Naive thymus-derived CD4-positive, alpha-beta T cell (primary cell): ENCODE data around the gene TBC1D2. TPM values are rescaled to one million over a fixed set of nuclear protein-coding genes. Genes with fewer than 3 reads are reported as not detected.
A peak's percentile ranks its signal among the peaks of the same experiment; 100 is the strongest.

Experiments used
- ATAC-seq: fragments of 150-1000 bp; cut with Tn5 transposase; 2 replicates; pipeline ENCODE4 v1.10.0; 2021; ENCODE audit warnings: mild to moderate bottlenecking, moderate library complexity
- CTCF ChIA-PET: fragments of 350-600 bp; sonication (Branson Sonifier 250); formaldehyde crosslinking; loops from one replicate; lab custom pipeline; 2021; ENCODE audit warnings: antibody characterized with exemption; lab: Charles Lee
- POLR2A ChIA-PET: fragments of 350-600 bp; sonication (Branson Sonifier 250); formaldehyde crosslinking; loops from one replicate; lab custom pipeline; 2021; ENCODE audit warnings: antibody characterized with exemption, inconsistent platforms; lab: Charles Lee
- DNase-seq, 9 donors: peaks; one replicate each; pipeline versions ENCODE4 v3.0.0 to v3.0.0-alpha.2; 2020 to 2022; ENCODE audit warnings: mixed read lengths in 1 of 9
- H3K27ac ChIP-seq: one replicate; pipeline ENCODE4 v1.7.0; 2013; ENCODE audit warnings: mild to moderate bottlenecking, low read depth, low read length, moderate library complexity
- H3K27me3 ChIP-seq, 2 donors: one replicate each; pipeline ENCODE4 v1.7.0; 2013; ENCODE audit warnings: low read length in 2 of 2, mild to moderate bottlenecking in 2 of 2, moderate library complexity in 2 of 2; ENCODE audit not compliant: control insufficient read depth in 2 of 2, insufficient read depth in 2 of 2
- H3K36me3 ChIP-seq, 3 experiments: 1 replicate in 2 of 3; 2 replicates in 1 of 3; pipeline ENCODE4 v1.7.0; 2013; ENCODE audit warnings: low read length in 3 of 3, mild to moderate bottlenecking in 3 of 3, moderate library complexity in 1 of 3; ENCODE audit not compliant: insufficient read depth in 3 of 3, control insufficient read depth in 2 of 3
- H3K4me1 ChIP-seq, 2 donors: one replicate each; pipeline ENCODE4 v1.7.0; 2013; ENCODE audit warnings: low read length in 2 of 2, mild to moderate bottlenecking in 2 of 2, moderate library complexity in 1 of 2; ENCODE audit not compliant: control insufficient read depth in 2 of 2, insufficient read depth in 2 of 2
- H3K4me3 ChIP-seq: 2 replicates; pipeline ENCODE4 v1.7.0; 2013; ENCODE audit warnings: mild to moderate bottlenecking, low read length
- H3K9me3 ChIP-seq, 3 experiments: 1 replicate in 2 of 3; 2 replicates in 1 of 3; pipeline ENCODE4 v1.7.0; 2013; ENCODE audit warnings: low read length in 3 of 3; ENCODE audit not compliant: control insufficient read depth in 2 of 3
- H3K27ac Mint-ChIP-seq, 9 donors: one replicate each; pipeline ENCODE4 v1.8.0; 2020 to 2022; ENCODE audit warnings: mixed read lengths in 9 of 9, mild to moderate bottlenecking in 8 of 9, moderate library complexity in 5 of 9, inconsistent platforms in 2 of 9
- H3K27me3 Mint-ChIP-seq, 5 donors: one replicate each; pipeline ENCODE4 v1.8.0; 2021 to 2022; ENCODE audit warnings: mixed read lengths in 5 of 5, mild to moderate bottlenecking in 1 of 5
- H3K36me3 Mint-ChIP-seq, 5 donors: one replicate each; pipeline ENCODE4 v1.8.0; 2020 to 2022; ENCODE audit warnings: mixed read lengths in 5 of 5, mild to moderate bottlenecking in 3 of 5, inconsistent platforms in 1 of 5
- H3K4me1 Mint-ChIP-seq, 7 donors: one replicate each; pipeline ENCODE4 v1.8.0; 2020 to 2022; ENCODE audit warnings: mixed read lengths in 7 of 7, mild to moderate bottlenecking in 3 of 7, inconsistent platforms in 1 of 7
- H3K4me3 Mint-ChIP-seq, 10 donors: one replicate each; pipeline ENCODE4 v1.8.0; 2020 to 2022; ENCODE audit warnings: mild to moderate bottlenecking in 10 of 10, mixed read lengths in 10 of 10, moderate library complexity in 6 of 10, inconsistent platforms in 2 of 10
- H3K9me3 Mint-ChIP-seq, 11 donors: one replicate each; pipeline ENCODE4 v1.8.0; 2020 to 2022; ENCODE audit warnings: mixed read lengths in 11 of 11, mild to moderate bottlenecking in 4 of 11, inconsistent platforms in 1 of 11, moderate library complexity in 1 of 11
- intact Hi-C, 2 donors: fragments of 100-400 bp; cut with micrococcal nuclease; formaldehyde crosslinking; loops; one replicate each; pipeline ENCODE4 v1.15.1; 2023
- polyA plus RNA-seq, 2 donors: library from polyadenylated mRNA; unstranded; fragments of 300-500 nt; fragmentation: Illumina TruSeq; gene quantifications; one replicate each; pipeline ENCODE4 v1.2.3, GENCODE V29; 2021
- total RNA-seq, 6 experiments: library from RNA in 5 of 6; stranded (reverse) in 5 of 6; gene quantifications; 1 replicate in 5 of 6; 2 replicates in 1 of 6; pipeline ENCODE4 v1.2.3 and lab custom pipeline; 2021 to 2026

Gene TBC1D2
- total and polyA plus RNA-seq, 7 experiments from 2014 or later = 3.3 to 16.6 (median 8.8) TPM

GRCh38 chr9:98226516-98226915 is 28.9 kb downstream of the TBC1D2 start:
- ATAC-seq (no peak), DNase-seq (no peak)
- ChIA-PET CTCF (no interaction called here), POLR2A (no interaction called here)
- intact Hi-C loops = no loop called here
- Mint-ChIP-seq H3K36me3 (peaks cover 3 to 55% (median 16%) of the 10 kb centered on the region in 5 donors), H3K27ac (no peak overlapping the region), H3K9me3 (no peaks in the 10 kb centered on the region), H3K4me1 (peaks cover 0 to 8% (median 5%) of the 10 kb centered on the region in 7 donors), H3K27me3 (no peaks in the 10 kb centered on the region), H3K4me3 (no peak overlapping the region)
- Histone ChIP-seq H3K4me3 (no peak overlapping the region), H3K36me3 (peaks cover 0 to 49% (median 0%) of the 10 kb centered on the region in 3 experiments), H3K9me3 (no peaks in the 10 kb centered on the region), H3K4me1 (no peaks in the 10 kb centered on the region), H3K27me3 (no peaks in the 10 kb centered on the region), H3K27ac (no peak overlapping the region)

- ChIA-PET POLR2A (interaction anchor here (0.6 kb wide), 1 partner anchor 307 kb away, joined by 3 read pairs; no protein-coding TSS in a partner anchor), CTCF (no interaction called here)
- ATAC-seq (no peak), DNase-seq (no peak)
- Mint-ChIP-seq H3K4me3 (no peak overlapping the region), H3K36me3 (peaks cover 3 to 53% (median 16%) of the 10 kb centered on the region in 5 donors), H3K4me1 (peaks cover 0 to 8% (median 5%) of the 10 kb centered on the region in 7 donors), H3K27ac (no peak overlapping the region), H3K27me3 (no peaks in the 10 kb centered on the region), H3K9me3 (no peaks in the 10 kb centered on the region)
- no peak overlapping the region for H3K4me3 ChIP-seq
- no peaks in the 10 kb centered on the region for H3K9me3 ChIP-seq
- no peaks in the 10 kb centered on the region for H3K27me3 ChIP-seq
- H3K36me3 ChIP-seq = peaks cover 0 to 59% (median 0%) of the 10 kb centered on the region in 3 experiments
- H3K4me1 ChIP-seq = no peaks in the 10 kb centered on the region
- H3K27ac ChIP-seq = no peak overlapping the region
- intact Hi-C loops = no loop called here
Measured at GRCh38 chr9:98225015-98225442, 30.4 kb downstream of the TBC1D2 start.

- no peaks in the 10 kb centered on the region for H3K27me3 Mint-ChIP-seq
- intact Hi-C loops = no loop called here
- no peaks in the 10 kb centered on the region for H3K9me3 ChIP-seq
- H3K4me1 Mint-ChIP-seq = peaks cover 0 to 9% (median 5%) of the 10 kb centered on the region in 7 donors
- H3K36me3 Mint-ChIP-seq = peaks cover 3 to 48% (median 18%) of the 10 kb centered on the region in 5 donors
- no peak overlapping the region for H3K4me3 ChIP-seq
- H3K36me3 ChIP-seq = peaks cover 0 to 57% (median 0%) of the 10 kb centered on the region in 3 experiments
- H3K27ac ChIP-seq = no peak overlapping the region
- CTCF ChIA-PET = interaction anchor here (0.8 kb wide), 3 partner anchors 8 to 104 kb away, joined by 3 read pairs; partner anchors contain the start of gene TRIM14
- no peaks in the 10 kb centered on the region for H3K4me1 ChIP-seq
- DNase-seq = no peak
- H3K27me3 ChIP-seq = no peaks in the 10 kb centered on the region
- H3K9me3 Mint-ChIP-seq = no peaks in the 10 kb centered on the region
- no peak for ATAC-seq
- peak overlapping the region in 2 of 9 donors; percentile 7 to 36 for H3K27ac Mint-ChIP-seq
- POLR2A ChIA-PET = interaction anchor here (0.7 kb wide), 1 partner anchor 323 kb away, joined by 3 read pairs; no protein-coding TSS in a partner anchor
- no peak overlapping the region for H3K4me3 Mint-ChIP-seq
Measured at GRCh38 chr9:98222885-98223691, 32.4 kb downstream of the TBC1D2 start.

- H3K27me3 Mint-ChIP-seq = no peaks in the 10 kb centered on the region
- H3K27ac Mint-ChIP-seq = no peak overlapping the region
- Histone ChIP-seq H3K27me3 (no peaks in the 10 kb centered on the region), H3K36me3 (peaks cover 0 to 38% (median 0%) of the 10 kb centered on the region in 3 experiments), H3K9me3 (no peaks in the 10 kb centered on the region), H3K4me1 (no peaks in the 10 kb centered on the region), H3K4me3 (no peak overlapping the region), H3K27ac (no peak overlapping the region)
- POLR2A ChIA-PET = interaction anchor here (0.6 kb wide), 1 partner anchor 39 kb away, joined by 4 read pairs; no protein-coding TSS in a partner anchor
- intact Hi-C loops = no loop called here
- H3K9me3 Mint-ChIP-seq = no peaks in the 10 kb centered on the region
- no peak for ATAC-seq
- H3K36me3 Mint-ChIP-seq = peaks cover 3 to 43% (median 18%) of the 10 kb centered on the region in 5 donors
- CTCF ChIA-PET = interaction anchor here (0.5 to 0.6 kb wide), 2 partner anchors 132 to 1013 kb away, joined by 3 to 5 read pairs; no protein-coding TSS in a partner anchor
- H3K4me1 Mint-ChIP-seq = peaks cover 0 to 9% (median 5%) of the 10 kb centered on the region in 7 donors
- H3K4me3 Mint-ChIP-seq = no peak overlapping the region
- no peak for DNase-seq
Measured at GRCh38 chr9:98220911-98221310, 34.5 kb downstream of the TBC1D2 start.

GRCh38 chr9:98219794-98220370 is 35.6 kb downstream of the TBC1D2 start:
- Histone ChIP-seq H3K27ac (no peak overlapping the region), H3K27me3 (no peaks in the 10 kb centered on the region), H3K36me3 (peaks cover 0 to 30% (median 0%) of the 10 kb centered on the region in 3 experiments), H3K4me1 (no peaks in the 10 kb centered on the region), H3K4me3 (no peak overlapping the region), H3K9me3 (no peaks in the 10 kb centered on the region)
- intact Hi-C loops = no loop called here
- no peak for ATAC-seq
- H3K27ac Mint-ChIP-seq = no peak overlapping the region
- H3K4me3 Mint-ChIP-seq = no peak overlapping the region
- H3K9me3 Mint-ChIP-seq = peaks cover 0 to 3% (median 0%) of the 10 kb centered on the region in 11 donors
- peaks cover 6 to 51% (median 18%) of the 10 kb centered on the region in 5 donors for H3K36me3 Mint-ChIP-seq
- no peak for DNase-seq
- ChIA-PET CTCF (no interaction called here), POLR2A (no interaction called here)
- no peaks in the 10 kb centered on the region for H3K27me3 Mint-ChIP-seq
- peaks cover 0 to 9% (median 5%) of the 10 kb centered on the region in 7 donors for H3K4me1 Mint-ChIP-seq

- Mint-ChIP-seq H3K4me3 (no peak overlapping the region), H3K4me1 (peaks cover 0 to 9% (median 5%) of the 10 kb centered on the region in 7 donors), H3K9me3 (peaks cover 0 to 4% (median 0%) of the 10 kb centered on the region in 11 donors), H3K27ac (no peak overlapping the region), H3K36me3 (peaks cover 6 to 54% (median 18%) of the 10 kb centered on the region in 5 donors), H3K27me3 (no peaks in the 10 kb centered on the region)
- ChIA-PET CTCF (no interaction called here), POLR2A (no interaction called here)
- H3K27me3 ChIP-seq = no peaks in the 10 kb centered on the region
- H3K36me3 ChIP-seq = peaks cover 0 to 30% (median 0%) of the 10 kb centered on the region in 3 experiments
- no peak overlapping the region for H3K4me3 ChIP-seq
- intact Hi-C loops = no loop called here
- no peaks in the 10 kb centered on the region for H3K4me1 ChIP-seq
- DNase-seq (no peak), ATAC-seq (no peak)
- no peaks in the 10 kb centered on the region for H3K9me3 ChIP-seq
- H3K27ac ChIP-seq = no peak overlapping the region
Measured at GRCh38 chr9:98219364-98219716, 36.1 kb downstream of the TBC1D2 start.
